Naive thymus-derived CD4-positive, alpha-beta T cell (primary cell): Measurements from ENCODE around the gene QPCTL. TPM values are rescaled to one million over a fixed set of nuclear protein-coding genes. Genes with fewer than 3 reads are reported as not detected.

ENCODE experiments used
- ATAC-seq: fragments of 150-1000 bp; cut with Tn5 transposase; 2 replicates; pipeline ENCODE4 v1.10.0; 2021; ENCODE audit warnings: mild to moderate bottlenecking, moderate library complexity
- CTCF ChIA-PET: fragments of 350-600 bp; sonication (Branson Sonifier 250); formaldehyde crosslinking; loops from one replicate; lab custom pipeline; 2021; ENCODE audit warnings: antibody characterized with exemption; lab: Charles Lee
- POLR2A ChIA-PET: fragments of 350-600 bp; sonication (Branson Sonifier 250); formaldehyde crosslinking; loops from one replicate; lab custom pipeline; 2021; ENCODE audit warnings: antibody characterized with exemption, inconsistent platforms; lab: Charles Lee
- DNase-seq, 9 donors: peaks; one replicate each; pipeline versions ENCODE4 v3.0.0 to v3.0.0-alpha.2; 2020 to 2022; ENCODE audit warnings: mixed read lengths in 1 of 9
- H3K27ac ChIP-seq: one replicate; pipeline ENCODE4 v1.7.0; 2013; ENCODE audit warnings: mild to moderate bottlenecking, low read depth, low read length, moderate library complexity
- H3K27me3 ChIP-seq, 2 donors: one replicate each; pipeline ENCODE4 v1.7.0; 2013; ENCODE audit warnings: low read length in 2 of 2, mild to moderate bottlenecking in 2 of 2, moderate library complexity in 2 of 2; ENCODE audit not compliant: control insufficient read depth in 2 of 2, insufficient read depth in 2 of 2
- H3K36me3 ChIP-seq, 3 experiments: 1 replicate in 2 of 3; 2 replicates in 1 of 3; pipeline ENCODE4 v1.7.0; 2013; ENCODE audit warnings: low read length in 3 of 3, mild to moderate bottlenecking in 3 of 3, moderate library complexity in 1 of 3; ENCODE audit not compliant: insufficient read depth in 3 of 3, control insufficient read depth in 2 of 3
- H3K4me1 ChIP-seq, 2 donors: one replicate each; pipeline ENCODE4 v1.7.0; 2013; ENCODE audit warnings: low read length in 2 of 2, mild to moderate bottlenecking in 2 of 2, moderate library complexity in 1 of 2; ENCODE audit not compliant: control insufficient read depth in 2 of 2, insufficient read depth in 2 of 2
- H3K4me3 ChIP-seq: 2 replicates; pipeline ENCODE4 v1.7.0; 2013; ENCODE audit warnings: mild to moderate bottlenecking, low read length
- H3K9me3 ChIP-seq, 3 experiments: 1 replicate in 2 of 3; 2 replicates in 1 of 3; pipeline ENCODE4 v1.7.0; 2013; ENCODE audit warnings: low read length in 3 of 3; ENCODE audit not compliant: control insufficient read depth in 2 of 3
- H3K27ac Mint-ChIP-seq, 9 donors: one replicate each; pipeline ENCODE4 v1.8.0; 2020 to 2022; ENCODE audit warnings: mixed read lengths in 9 of 9, mild to moderate bottlenecking in 8 of 9, moderate library complexity in 5 of 9, inconsistent platforms in 2 of 9
- H3K27me3 Mint-ChIP-seq, 5 donors: one replicate each; pipeline ENCODE4 v1.8.0; 2021 to 2022; ENCODE audit warnings: mixed read lengths in 5 of 5, mild to moderate bottlenecking in 1 of 5
- H3K36me3 Mint-ChIP-seq, 5 donors: one replicate each; pipeline ENCODE4 v1.8.0; 2020 to 2022; ENCODE audit warnings: mixed read lengths in 5 of 5, mild to moderate bottlenecking in 3 of 5, inconsistent platforms in 1 of 5
- H3K4me1 Mint-ChIP-seq, 7 donors: one replicate each; pipeline ENCODE4 v1.8.0; 2020 to 2022; ENCODE audit warnings: mixed read lengths in 7 of 7, mild to moderate bottlenecking in 3 of 7, inconsistent platforms in 1 of 7
- H3K4me3 Mint-ChIP-seq, 10 donors: one replicate each; pipeline ENCODE4 v1.8.0; 2020 to 2022; ENCODE audit warnings: mild to moderate bottlenecking in 10 of 10, mixed read lengths in 10 of 10, moderate library complexity in 6 of 10, inconsistent platforms in 2 of 10
- H3K9me3 Mint-ChIP-seq, 11 donors: one replicate each; pipeline ENCODE4 v1.8.0; 2020 to 2022; ENCODE audit warnings: mixed read lengths in 11 of 11, mild to moderate bottlenecking in 4 of 11, inconsistent platforms in 1 of 11, moderate library complexity in 1 of 11
- intact Hi-C, 2 donors: fragments of 100-400 bp; cut with micrococcal nuclease; formaldehyde crosslinking; loops; one replicate each; pipeline ENCODE4 v1.15.1; 2023
- polyA plus RNA-seq, 2 donors: library from polyadenylated mRNA; unstranded; fragments of 300-500 nt; fragmentation: Illumina TruSeq; gene quantifications; one replicate each; pipeline ENCODE4 v1.2.3, GENCODE V29; 2021
- total RNA-seq, 6 experiments: library from RNA in 5 of 6; stranded (reverse) in 5 of 6; gene quantifications; 1 replicate in 5 of 6; 2 replicates in 1 of 6; pipeline ENCODE4 v1.2.3 and lab custom pipeline; 2021 to 2026

QPCTL gene
- total RNA-seq (1 to 10 TPM; 6.1 to 8.9 (median 7.9) TPM), polyA plus RNA-seq (1 to 10 TPM; 1.2 to 1.9 TPM), total RNA-seq (lab: John Stamatoyannopoulos, UW) (12.8 reads per million, percentile 41 among the genes with 10 or more reads in this experiment)

- POLR2A ChIA-PET = interaction anchor here (0.9 to 3.1 kb wide), 13 partner anchors 11 to 210 kb away, joined by 3 to 22 read pairs (median 4); partner anchors contain the start of genes FBXO46, MYPOP and SIX5
- peak within 1 kb of the TSS; percentile 89 to 99 (median 97) for H3K4me3 Mint-ChIP-seq
These were observed at the start of gene QPCTL for GRCh38 chr19:45692187-45693105. Gene QPCTL, plus strand, starts transcription at chr19:45692666. Its CDS starts 38 bp downstream, at chr19:45692704.

DNA sequence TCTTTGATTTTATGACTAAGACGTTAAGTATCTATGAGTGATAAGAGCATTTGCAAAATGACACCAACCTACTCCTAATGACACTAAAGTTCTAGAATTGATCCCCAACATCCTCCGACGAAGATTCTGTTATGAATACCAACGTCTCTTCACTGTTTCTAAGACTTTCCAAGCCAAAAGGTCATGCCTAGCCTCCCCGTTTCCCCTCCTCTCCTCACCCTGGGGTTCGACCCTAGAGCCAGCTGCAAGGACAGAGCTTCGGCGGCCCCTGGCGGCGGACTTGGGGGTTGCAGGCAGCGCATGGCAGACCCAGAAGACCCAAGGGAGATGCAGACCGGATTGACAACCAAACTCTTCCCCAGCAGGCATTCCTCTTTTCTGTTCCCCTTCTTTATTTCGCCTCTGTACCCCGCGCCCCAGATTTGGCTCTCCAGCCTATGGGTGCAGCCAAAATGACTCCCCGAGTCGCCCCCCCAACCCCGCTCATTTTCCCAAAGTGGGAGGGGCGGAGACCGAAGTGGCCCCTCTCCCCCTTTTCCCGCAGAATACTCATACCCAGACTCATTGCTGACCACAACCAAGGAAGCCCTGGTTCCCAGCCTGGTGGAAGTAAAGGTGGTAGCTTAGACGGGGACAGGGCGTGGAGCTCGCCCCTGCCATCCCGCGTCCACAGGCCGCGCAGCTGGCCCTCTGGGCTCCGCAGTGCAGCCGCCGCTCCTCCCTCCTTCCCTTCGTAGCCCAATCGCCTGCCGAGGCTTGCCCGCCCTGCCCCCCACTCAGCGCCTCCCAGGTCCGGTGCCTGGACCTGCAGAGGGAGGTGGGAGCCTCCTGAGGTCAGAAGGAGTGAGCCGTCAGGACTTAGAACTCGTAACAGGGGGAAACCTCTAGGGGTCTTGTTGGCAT lies 49.2 kb upstream of the QPCTL start:
- peak overlapping the region; percentile 78 for H3K27ac ChIP-seq
- H3K9me3 ChIP-seq = no peaks in the 10 kb centered on the region
- CTCF ChIA-PET = interaction anchor here (0.7 to 4.7 kb wide), 15 partner anchors 9 to 758 kb away, joined by 3 to 44 read pairs (median 6); partner anchors contain the start of gene OPA3
- intact Hi-C loops = loop anchor here (1.0 to 2.0 kb wide), 7 partner anchors 36 to 165 kb away; no protein-coding TSS in a partner anchor
- peaks cover 0 to 6% (median 3%) of the 10 kb centered on the region in 5 donors for H3K27me3 Mint-ChIP-seq
- H3K4me1 ChIP-seq = peaks cover 22 to 25% of the 10 kb centered on the region in 2 donors
- H3K4me3 Mint-ChIP-seq = peak overlapping the region; percentile 61 to 91 (median 80)
- peak; percentile 78 to 97 (median 90) for DNase-seq
- no peaks in the 10 kb centered on the region for H3K27me3 ChIP-seq
- H3K9me3 Mint-ChIP-seq = peaks cover 0 to 3% (median 0%) of the 10 kb centered on the region in 11 donors
- ATAC-seq = peak; percentile 44
- peak overlapping the region; percentile 52 to 92 (median 85) for H3K27ac Mint-ChIP-seq
- H3K36me3 ChIP-seq = no peaks in the 10 kb centered on the region
- no peak overlapping the region for H3K4me3 ChIP-seq
- peaks cover 0 to 11% (median 0%) of the 10 kb centered on the region in 5 donors for H3K36me3 Mint-ChIP-seq
- POLR2A ChIA-PET = interaction anchor here (0.5 to 1.7 kb wide), 7 partner anchors 47 to 792 kb away, joined by 3 to 5 read pairs (median 4); no protein-coding TSS in a partner anchor
- H3K4me1 Mint-ChIP-seq = peaks cover 31 to 54% (median 43%) of the 10 kb centered on the region in 7 donors

More at GRCh38 chr19:45692187-45693105, at the start of gene QPCTL:
- intact Hi-C loops = loop anchor here (1.0 to 10.0 kb wide), 28 partner anchors 11 to 735 kb away; partner anchors contain the start of genes DMWD (in 2 of the 2), FBXO46 (in 2 of the 2), OPA3 (in 2 of the 2) and POLR1G (in 2 of the 2)
- no peaks in the 10 kb centered on the region for H3K9me3 ChIP-seq
- H3K27ac ChIP-seq = peak within 1 kb of the TSS; percentile 89
- Mint-ChIP-seq H3K27ac (peak within 1 kb of the TSS; percentile 94 to 98 (median 96)), H3K9me3 (no peaks in the 10 kb centered on the region), H3K36me3 (peaks cover 0 to 15% (median 10%) of the 10 kb centered on the region in 5 donors), H3K27me3 (peaks cover 0 to 2% (median 0%) of the 10 kb centered on the region in 5 donors), H3K4me1 (peaks cover 13 to 38% (median 22%) of the 10 kb centered on the region in 7 donors)
- peaks cover 7 to 15% of the 10 kb centered on the region in 2 donors for H3K4me1 ChIP-seq
- CTCF ChIA-PET = interaction anchor here (0.6 to 3.4 kb wide), 6 partner anchors 12 to 236 kb away, joined by 3 to 33 read pairs (median 8); no protein-coding TSS in a partner anchor
- peak within 1 kb of the TSS; percentile 90 for H3K4me3 ChIP-seq
- ATAC-seq (peak; percentile 93), DNase-seq (peak; percentile 76 to 99 (median 97))
- H3K27me3 ChIP-seq = no peaks in the 10 kb centered on the region
- peaks cover 3 to 28% (median 6%) of the 10 kb centered on the region in 3 experiments for H3K36me3 ChIP-seq

- no peak overlapping the region for H3K27ac ChIP-seq
- Mint-ChIP-seq H3K4me3 (peak overlapping the region in 6 of 10 donors; percentile 9 to 62 (median 30)), H3K27me3 (peaks cover 0 to 6% (median 3%) of the 10 kb centered on the region in 5 donors), H3K9me3 (peaks cover 0 to 3% (median 0%) of the 10 kb centered on the region in 11 donors), H3K27ac (peak overlapping the region in 2 of 9 donors; percentile 43 to 52), H3K4me1 (peaks cover 25 to 47% (median 37%) of the 10 kb centered on the region in 7 donors), H3K36me3 (peaks cover 0 to 6% (median 0%) of the 10 kb centered on the region in 5 donors)
- ChIA-PET CTCF (interaction anchor here (0.6 to 4.7 kb wide), 5 partner anchors 37 to 169 kb away, joined by 3 to 44 read pairs (median 4); no protein-coding TSS in a partner anchor), POLR2A (interaction anchor here (0.5 to 0.7 kb wide), 4 partner anchors 12 to 204 kb away, joined by 3 to 4 read pairs (median 4); no protein-coding TSS in a partner anchor)
- peaks cover 20 to 22% of the 10 kb centered on the region in 2 donors for H3K4me1 ChIP-seq
- no peaks in the 10 kb centered on the region for H3K9me3 ChIP-seq
- H3K36me3 ChIP-seq = no peaks in the 10 kb centered on the region
- no peak overlapping the region for H3K4me3 ChIP-seq
- intact Hi-C loops = loop anchor here (1.0 to 2.0 kb wide), 8 partner anchors 25 to 166 kb away; partner anchors contain the start of gene GIPR (in 1 of the 2)
- ATAC-seq (no peak), DNase-seq (no peak)
- no peaks in the 10 kb centered on the region for H3K27me3 ChIP-seq
These were observed 48.3 kb upstream of the QPCTL start for GRCh38 chr19:45643927-45644771.

GRCh38 chr19:45645068-45645630 lies 47.3 kb upstream of the QPCTL start:
- no peak for DNase-seq
- intact Hi-C loops = loop anchor here (1.0 to 2.0 kb wide), 5 partner anchors 24 to 206 kb away; partner anchors contain the start of genes GIPR (in 1 of the 2), OPA3 (in 1 of the 2) and QPCTL (in 1 of the 2)
- Histone ChIP-seq H3K9me3 (no peaks in the 10 kb centered on the region), H3K27ac (peak overlapping the region; percentile 37), H3K4me1 (peaks cover 16 to 20% of the 10 kb centered on the region in 2 donors), H3K27me3 (no peaks in the 10 kb centered on the region), H3K4me3 (peak overlapping the region; percentile 68), H3K36me3 (no peaks in the 10 kb centered on the region)
- Mint-ChIP-seq H3K27ac (peak overlapping the region in 8 of 9 donors; percentile 48 to 87 (median 65)), H3K36me3 (peaks cover 0 to 6% (median 0%) of the 10 kb centered on the region in 5 donors), H3K9me3 (peaks cover 0 to 3% (median 0%) of the 10 kb centered on the region in 11 donors), H3K4me1 (peaks cover 25 to 46% (median 37%) of the 10 kb centered on the region in 7 donors), H3K4me3 (peak overlapping the region; percentile 79 to 89 (median 86)), H3K27me3 (peaks cover 0 to 6% (median 4%) of the 10 kb centered on the region in 5 donors)
- CTCF ChIA-PET = interaction anchor here (0.5 to 1.5 kb wide), 4 partner anchors 11 to 176 kb away, joined by 3 to 7 read pairs (median 4); no protein-coding TSS in a partner anchor
- POLR2A ChIA-PET = interaction anchor here (0.7 to 1.6 kb wide), 9 partner anchors 24 to 258 kb away, joined by 3 to 10 read pairs (median 3); partner anchors contain the start of genes PPM1N, QPCTL and SNRPD2
- no peak for ATAC-seq
